GM21737 (cell line): ENCODE data around the gene STARD3NL.
"Not testable (repeated sequence)": the region's sequence is repeated elsewhere in the genome, so short reads cannot be mapped to it uniquely, and the experiment has no call there.

ENCODE experiments used
- ATAC-seq: cut with Tn5 transposase; IDR thresholded peaks from one replicate; pipeline ENCODE4 v1.9.1; 2021; ENCODE audit warnings: mild to moderate bottlenecking, moderate library complexity; ENCODE audit not compliant: unreplicated experiment

The STARD3NL gene

GRCh38 chr7:38220452-38220851 is 42.4 kb downstream of the STARD3NL start:
- no peak for ATAC-seq

DNA sequence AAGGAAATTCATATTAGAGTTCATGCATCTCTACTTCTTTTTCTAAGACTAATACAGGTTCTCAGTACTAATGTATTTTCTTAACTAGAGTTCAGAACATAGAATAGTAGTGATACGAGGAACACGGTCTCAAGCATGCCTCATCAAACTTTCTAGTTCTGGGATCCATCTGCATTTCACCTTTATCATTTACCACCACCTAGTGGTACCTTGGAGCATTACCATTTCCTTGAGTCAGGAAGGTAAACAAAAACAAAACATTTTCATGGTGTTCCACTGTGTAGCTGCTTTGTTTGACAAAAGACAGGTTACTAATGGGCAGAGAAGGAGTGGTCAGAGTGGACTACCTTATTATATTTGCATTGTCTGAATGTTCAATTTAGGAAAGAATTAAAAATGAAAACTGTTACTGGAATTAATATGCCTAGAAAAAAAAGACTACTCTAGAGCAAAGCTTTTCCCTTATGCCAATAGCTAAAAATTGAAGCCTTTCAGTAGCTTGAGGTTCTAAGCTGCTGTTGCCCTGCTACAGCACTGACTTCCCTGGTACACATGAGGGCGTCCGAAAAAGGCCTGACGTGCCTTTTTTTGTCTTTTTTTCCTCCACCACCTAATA is 44.5 kb downstream of the STARD3NL start:
- peak; percentile 74 for ATAC-seq

GRCh38 chr7:38223306-38223705 is 45.3 kb downstream of the STARD3NL start:
- no peak for ATAC-seq

GRCh38 chr7:38224392-38224791 is 46.3 kb downstream of the STARD3NL start:
- ATAC-seq: no peak

DNA sequence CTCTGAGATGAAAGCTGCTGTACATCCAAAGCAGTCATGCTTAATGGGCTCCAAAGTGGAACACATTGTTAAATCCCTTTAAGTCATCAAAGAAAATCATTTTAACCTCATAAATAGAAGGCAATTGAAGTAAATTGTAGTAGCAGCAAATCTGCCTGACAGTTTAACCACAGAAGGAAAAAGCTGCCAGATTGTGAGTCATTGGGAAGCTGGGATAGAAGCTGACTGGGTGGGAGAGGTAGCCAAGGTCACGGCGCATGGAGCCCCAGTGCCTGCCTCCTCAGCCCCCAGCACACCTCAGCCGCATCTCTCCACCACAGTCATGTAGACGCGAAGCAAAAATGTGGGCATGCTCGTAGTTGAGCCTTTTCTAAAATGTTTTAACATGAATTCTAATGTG is 51.3 kb downstream of the STARD3NL start:
- no peak for ATAC-seq

DNA sequence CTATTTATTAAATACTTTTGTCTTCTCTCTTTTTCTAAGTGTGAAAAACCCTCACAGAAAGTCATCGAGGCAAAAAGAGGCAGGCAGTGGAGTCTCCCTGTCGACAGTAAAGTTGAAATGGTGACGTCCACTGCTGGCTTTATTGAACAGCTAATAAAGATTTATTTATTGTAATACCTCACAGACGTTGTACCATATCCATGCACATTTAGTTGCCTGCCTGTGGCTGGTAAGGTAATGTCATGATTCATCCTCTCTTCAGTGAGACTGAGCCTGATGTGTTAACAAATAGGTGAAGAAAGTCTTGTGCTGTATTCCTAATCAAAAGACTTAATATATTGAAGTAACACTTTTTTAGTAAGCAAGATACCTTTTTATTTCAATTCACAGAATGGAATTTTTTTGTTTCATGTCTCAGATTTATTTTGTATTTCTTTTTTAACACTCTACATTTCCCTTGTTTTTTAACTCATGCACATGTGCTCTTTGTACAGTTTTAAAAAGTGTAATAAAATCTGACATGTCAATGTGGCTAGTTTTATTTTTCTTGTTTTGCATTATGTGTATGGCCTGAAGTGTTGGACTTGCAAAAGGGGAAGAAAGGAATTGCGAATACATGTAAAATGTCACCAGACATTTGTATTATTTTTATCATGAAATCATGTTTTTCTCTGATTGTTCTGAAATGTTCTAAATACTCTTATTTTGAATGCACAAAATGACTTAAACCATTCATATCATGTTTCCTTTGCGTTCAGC is 52.0 kb downstream of the STARD3NL start:
- ATAC-seq: no peak

GRCh38 chr7:38232502-38233366 is 54.7 kb downstream of the STARD3NL start:
- ATAC-seq: peak; percentile 81

- not testable (repeated sequence) for ATAC-seq
Observed at GRCh38 chr7:38234759-38235158, 56.7 kb downstream of the STARD3NL start.

DNA sequence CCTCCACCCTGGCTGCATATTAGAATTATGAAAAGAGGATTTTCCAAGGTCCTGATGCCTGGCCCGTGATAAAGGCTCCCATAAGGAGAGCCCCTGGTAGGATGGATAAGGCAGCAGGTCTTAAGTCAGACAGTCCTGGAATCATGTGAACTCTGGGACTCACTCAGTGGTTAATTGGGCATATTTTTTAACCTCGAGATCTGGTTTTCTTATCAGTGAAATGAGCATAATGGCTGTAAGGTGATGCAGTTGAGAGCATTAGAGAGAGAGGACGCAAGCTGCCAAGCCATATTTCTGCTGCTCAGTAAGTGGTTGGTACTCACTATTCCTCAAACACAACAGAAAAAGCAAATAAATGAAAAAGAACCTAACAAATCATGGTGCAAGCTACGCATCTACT is 57.6 kb downstream of the STARD3NL start:
- no peak for ATAC-seq

GRCh38 chr7:38239129-38239528 is 61.1 kb downstream of the STARD3NL start:
- not testable (repeated sequence) for ATAC-seq

- no peak for ATAC-seq
Observed at GRCh38 chr7:38241071-38241470, 63.0 kb downstream of the STARD3NL start.

DNA sequence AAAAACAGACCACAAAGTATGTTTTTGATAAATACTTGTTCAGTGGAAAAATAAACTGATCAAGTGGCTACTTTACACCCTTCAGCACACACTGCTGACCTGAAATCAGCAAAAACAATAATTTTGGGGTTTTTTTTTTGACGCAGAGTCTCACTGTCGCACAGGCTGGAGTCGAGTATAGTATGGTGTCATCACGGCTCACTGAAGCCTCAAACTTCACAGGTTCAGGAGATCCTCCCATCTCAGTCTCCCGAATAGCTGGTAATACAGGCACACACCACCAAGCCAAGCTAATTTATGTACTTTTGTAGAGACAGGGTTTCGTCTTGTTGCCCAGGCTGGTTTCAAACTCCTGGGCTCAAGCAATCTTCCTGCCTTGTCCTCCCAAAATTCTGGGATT is 64.8 kb downstream of the STARD3NL start:
- no peak for ATAC-seq

DNA sequence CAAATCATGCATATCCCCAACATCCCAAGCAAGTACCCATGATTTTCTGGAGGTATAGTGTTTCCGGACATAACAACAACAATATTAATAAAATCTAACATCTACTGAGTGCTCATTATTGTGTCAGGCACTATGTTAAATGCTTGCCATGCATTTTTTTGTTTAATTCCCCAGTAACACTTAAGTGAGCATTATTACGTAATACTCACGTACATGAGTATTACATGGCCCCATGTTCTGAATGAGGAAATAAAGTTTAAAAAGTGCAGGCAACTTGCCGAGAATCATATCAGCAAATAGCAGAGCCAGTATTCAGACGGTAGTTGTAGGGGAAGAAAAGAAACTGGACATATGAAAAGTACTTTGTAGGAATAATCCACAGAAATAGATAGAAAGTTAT is 65.3 kb downstream of the STARD3NL start:
- ATAC-seq: not testable (repeated sequence)

DNA sequence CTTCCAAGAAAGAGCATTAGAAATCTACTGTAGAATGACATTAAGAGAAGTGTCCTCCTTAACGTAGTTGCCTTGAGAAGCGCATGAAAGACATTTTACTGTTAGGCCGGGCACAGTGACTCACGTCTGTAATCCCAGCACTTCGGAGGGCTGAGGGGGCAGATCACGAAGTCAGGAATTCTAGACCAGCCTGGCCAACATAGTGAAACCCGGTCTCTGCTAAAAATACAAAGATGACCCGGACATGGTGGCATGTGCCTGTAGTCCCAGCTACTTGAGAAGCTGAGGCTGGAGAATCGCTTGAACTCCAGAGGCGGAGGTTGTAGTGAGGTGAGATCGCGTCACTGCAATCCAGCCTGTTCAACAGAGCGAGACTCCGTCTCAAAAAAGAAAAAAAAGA is 66.5 kb downstream of the STARD3NL start:
- no peak for ATAC-seq

DNA sequence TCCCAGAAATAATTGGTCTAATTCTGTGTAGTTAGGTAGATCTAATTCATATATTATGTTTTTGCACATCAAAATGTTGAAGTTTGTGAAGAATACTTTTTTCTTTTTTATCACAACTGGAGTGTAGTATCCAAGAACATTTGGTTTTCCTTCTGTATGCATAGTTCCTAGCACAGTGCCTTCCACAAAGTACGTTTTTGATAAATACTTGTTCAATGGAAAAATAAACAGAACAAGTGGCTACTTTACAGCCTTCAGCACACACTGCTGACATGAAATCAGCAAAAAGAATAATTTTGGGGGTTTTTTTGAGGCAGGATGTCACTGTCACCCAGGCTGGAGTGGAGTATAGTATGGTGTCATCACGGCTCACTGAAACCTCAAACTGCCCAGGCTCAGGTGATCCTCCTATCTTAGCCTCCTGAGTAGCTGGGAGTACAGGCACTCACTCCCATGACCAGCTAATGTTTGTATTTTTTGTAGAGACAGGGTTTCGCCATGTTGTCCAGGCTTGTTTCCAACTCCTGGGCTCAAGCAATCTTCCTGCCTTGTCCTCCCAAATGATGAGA is 67.4 kb downstream of the STARD3NL start:
- ATAC-seq: no peak

DNA sequence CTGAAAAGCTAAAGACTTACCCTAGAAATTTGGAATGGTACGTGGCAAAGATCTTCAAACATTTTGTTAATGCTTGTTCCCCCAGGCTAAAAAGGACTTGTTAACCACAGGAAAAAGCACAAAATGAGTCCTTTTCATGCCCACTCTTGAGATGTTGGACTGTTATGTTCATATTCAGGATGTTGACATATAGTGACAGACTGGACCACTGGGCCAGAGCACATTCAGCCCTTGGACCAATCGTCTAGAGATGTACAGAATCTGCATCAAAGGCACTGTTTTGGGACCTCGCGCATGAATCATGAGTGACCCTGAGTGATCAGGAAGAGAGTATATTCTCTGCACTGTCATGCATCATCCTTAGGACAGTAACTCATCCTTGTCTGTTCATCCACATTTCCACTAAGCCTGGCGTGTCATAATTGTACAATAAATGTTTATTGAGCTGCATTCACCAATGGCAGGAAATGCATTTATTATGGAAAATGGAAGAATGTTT is 70.1 kb downstream of the STARD3NL start:
- no peak for ATAC-seq

DNA sequence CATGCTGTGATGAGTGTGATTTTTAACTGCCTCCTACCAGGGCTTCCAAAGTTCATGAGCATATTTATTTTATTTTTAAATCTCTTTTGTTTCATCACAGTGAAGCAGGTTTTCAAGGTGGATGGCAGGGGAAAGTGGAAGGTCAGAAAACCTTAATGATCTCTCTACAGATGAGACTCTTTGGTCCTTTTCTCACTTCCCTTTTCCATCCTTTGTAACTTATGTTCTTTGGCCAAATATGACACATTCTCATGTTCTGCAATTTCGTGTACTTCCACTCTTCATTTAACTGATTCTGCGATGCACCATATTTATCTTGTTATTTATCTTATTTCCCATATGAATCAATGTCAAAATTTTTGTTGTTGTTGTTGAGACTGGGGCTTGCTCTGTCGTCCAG is 71.8 kb downstream of the STARD3NL start:
- peak; percentile 74 for ATAC-seq

- no peak for ATAC-seq
Observed at GRCh38 chr7:38257350-38257677, 79.3 kb downstream of the STARD3NL start.

DNA sequence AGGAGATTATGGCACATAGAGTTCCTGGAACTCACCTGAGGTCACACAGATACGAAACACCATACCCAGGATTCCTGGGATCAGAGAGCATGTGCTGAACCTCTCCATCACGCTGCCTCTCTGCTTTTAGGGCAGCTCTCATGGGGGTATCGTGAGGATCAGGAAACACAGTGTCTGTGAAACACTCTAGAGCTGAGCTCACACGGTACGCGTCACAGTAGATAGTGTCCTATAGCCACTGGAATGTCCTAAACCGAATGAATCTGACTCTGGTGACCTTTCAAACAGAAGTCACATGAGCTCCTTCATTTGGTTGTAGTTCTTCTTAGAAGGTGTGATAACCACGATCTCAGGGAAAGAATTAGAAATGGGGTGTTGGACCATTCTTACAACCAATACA is 81.1 kb downstream of the STARD3NL start:
- not testable (repeated sequence) for ATAC-seq

DNA sequence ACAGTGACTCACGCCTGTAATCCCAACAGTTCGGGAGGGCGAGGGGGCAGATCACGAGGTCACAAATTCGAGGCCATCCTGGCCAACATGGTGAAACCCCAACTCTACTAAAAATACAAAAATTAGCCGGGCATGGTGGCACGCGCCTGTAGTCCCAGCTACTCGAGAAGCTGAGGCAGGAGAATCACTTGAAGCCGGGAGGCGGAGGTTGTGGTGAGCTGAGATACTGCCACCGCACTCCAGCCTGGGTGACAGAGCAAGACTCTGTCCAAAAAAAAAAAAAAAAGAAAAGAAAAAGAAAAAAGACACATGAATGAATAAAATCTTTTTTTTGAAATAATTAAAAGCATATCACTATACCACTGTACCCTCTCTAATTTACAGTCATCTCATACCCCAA is 83.6 kb downstream of the STARD3NL start:
- not testable (repeated sequence) for ATAC-seq

DNA sequence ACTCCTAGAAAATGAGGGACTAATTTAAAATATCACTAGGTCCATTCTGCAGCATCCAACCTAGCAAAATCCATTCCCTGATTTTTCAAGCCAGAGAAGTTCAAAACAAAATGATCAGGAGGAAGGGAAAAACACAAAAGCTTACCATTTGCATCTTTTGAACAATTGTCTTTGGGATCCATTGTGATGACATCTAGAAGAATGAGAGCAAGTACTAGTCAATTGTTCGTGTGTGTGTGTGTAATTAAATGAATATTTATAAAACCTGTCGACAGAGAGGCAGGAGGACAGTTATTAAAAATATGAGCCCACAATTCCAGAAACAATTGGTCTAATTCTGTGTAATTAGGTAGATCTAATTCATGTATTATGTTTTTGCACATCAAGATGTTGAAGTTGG is 84.0 kb downstream of the STARD3NL start:
- ATAC-seq: not testable (repeated sequence)
